Frontal cortex (tissue), 4 donors: ENCODE data around the gene EPPIN. TPM values are rescaled to one million over a fixed set of nuclear protein-coding genes. Genes with fewer than 3 reads are reported as not detected.

Experiments used
- DNase-seq, 2 donors: peaks; one replicate each; pipeline ENCODE4 v3.0.0; 2012; ENCODE audit warnings: low spot score in 2 of 2
- FAIRE-seq: peaks from 2 replicates; lab custom pipeline; 2012; peaks lifted over from hg19 to GRCh38; lab: Jason Lieb, UNC
- total RNA-seq: library from RNA; depleted of rRNA; stranded (reverse); fragments of >200 nt; gene quantifications from one replicate; pipeline ENCODE4 v1.2.3, GENCODE V29; 2014
- donor health status: control.
- donor health status: control.
- donor health status: control.

The EPPIN gene
- total RNA-seq, 1 donor from 2014 or later, result not detected

DNA sequence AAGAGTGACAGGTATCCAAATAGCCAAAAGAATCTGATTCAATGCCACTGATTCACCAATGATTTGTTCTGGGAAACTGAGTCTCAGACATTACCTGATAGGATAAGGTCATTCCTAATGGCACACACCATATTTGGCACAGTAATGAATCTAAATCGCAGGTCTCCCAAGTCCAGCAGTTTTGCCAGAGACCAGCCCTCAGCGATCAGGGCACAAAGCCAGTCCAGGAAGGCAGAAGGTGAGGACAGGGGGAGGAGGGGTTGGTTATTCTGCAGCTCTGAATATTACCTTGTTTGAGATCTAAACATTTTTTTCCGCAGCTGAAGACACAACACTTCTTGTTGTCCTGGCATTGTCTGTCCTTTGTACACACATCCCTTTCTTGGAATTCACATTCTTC is 1.9 kb downstream of the EPPIN start:
- FAIRE-seq, result no peak
- no peak for DNase-seq

- no peak for FAIRE-seq
- no peak for DNase-seq
Observed at GRCh38 chr20:45539382-45539781, 7.8 kb downstream of the EPPIN start, which contains the start of gene WFDC6. TSS of gene WFDC6 (minus strand) at chr20:45539482. CDS start at chr20:45539407, 75 bp downstream.

DNA sequence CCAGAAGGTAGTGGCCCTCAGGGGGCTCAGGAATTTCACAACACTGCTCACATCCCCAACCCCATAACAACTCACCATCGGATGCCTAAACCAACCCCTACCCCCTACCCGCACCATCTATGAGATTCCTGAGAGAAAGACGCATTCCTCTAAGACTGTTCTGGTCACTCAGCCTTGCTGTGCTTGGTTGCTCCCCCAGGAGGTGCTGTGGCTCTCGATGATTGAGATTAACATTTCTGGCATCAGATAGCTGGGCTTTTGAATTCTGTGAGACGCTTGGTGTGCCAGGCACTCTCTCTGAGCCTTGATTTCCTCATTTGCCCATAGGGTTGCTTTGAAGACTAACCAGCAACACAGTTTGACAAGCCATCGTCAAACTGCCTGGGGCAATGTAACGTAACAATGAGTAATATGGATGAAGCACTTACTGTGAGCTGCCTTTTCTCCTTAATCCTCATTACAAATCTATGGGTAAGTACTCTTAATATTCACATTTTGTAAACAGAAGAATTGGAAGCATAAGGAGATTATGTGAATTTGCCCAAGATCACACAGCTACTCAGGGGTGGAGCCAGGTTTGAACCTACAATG is 8.9 kb downstream of the EPPIN start:
- FAIRE-seq (no peak), DNase-seq (no peak)

GRCh38 chr20:45527294-45527693 is 19.9 kb downstream of the EPPIN start:
- no peak for FAIRE-seq
- DNase-seq, result no peak

- DNase-seq (no peak), FAIRE-seq (no peak)
Observed at GRCh38 chr20:45523821-45524220, 23.4 kb downstream of the EPPIN start.

DNA sequence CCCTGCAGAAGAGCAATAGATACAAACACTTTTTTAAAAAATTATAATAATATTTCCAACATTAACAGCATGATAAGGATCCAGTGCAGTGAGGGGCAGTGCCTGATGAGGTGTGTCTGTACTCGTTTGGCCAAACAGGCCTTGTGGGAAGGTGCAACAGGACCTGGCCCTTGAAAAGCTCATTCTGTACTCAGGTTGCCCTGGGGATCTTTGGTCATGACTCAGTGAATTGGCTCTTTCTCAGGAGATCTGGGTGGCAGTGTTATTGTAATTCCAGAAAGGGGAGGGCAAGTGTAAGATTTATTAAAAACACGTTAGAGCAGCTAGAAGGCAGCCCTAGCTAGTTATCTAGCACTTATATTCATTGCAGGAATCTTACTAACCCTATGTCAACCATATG is 28.9 kb downstream of the EPPIN start:
- no peak for FAIRE-seq

GRCh38 chr20:45515147-45515913 is 31.9 kb downstream of the EPPIN start, which contains the start of gene SPINT3:
TSS of gene SPINT3 (minus strand) at chr20:45515622. CDS start at chr20:45515608, 14 bp downstream.
- FAIRE-seq, result no peak
- DNase-seq, result no peak

More for the DNA sequence above, 28.9 kb downstream of the EPPIN start:
- no peak for DNase-seq

GRCh38 chr20:45510242-45510862 is 36.8 kb downstream of the EPPIN start:
- DNase-seq, result no peak
- no peak for FAIRE-seq

GRCh38 chr20:45509091-45509490 is 38.1 kb downstream of the EPPIN start:
- DNase-seq (no peak), FAIRE-seq (no peak)

GRCh38 chr20:45508068-45508886 is 38.9 kb downstream of the EPPIN start:
- no peak for DNase-seq
- FAIRE-seq, result no peak

- DNase-seq (no peak), FAIRE-seq (no peak)
Observed at GRCh38 chr20:45507011-45507820, 40.0 kb downstream of the EPPIN start.

DNA sequence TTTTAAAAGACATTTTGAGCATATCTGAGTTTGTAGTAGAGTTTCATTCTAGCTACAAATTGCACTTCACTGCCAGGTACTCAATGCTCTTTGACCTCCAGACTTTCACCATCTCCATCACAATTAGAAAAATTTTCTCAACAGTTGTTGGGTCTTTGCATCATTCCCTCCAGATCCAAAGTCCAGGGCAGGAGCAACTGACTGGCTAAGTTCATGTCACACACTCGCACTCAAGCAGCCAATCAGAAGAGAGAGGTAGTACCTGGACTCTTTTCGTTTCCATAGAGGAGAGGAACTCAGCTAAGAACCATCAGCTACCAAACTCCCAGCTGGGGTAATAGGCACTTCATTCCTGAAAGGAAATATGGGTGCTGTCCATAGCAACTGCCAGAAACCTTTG is 40.8 kb downstream of the EPPIN start:
- DNase-seq, result no peak
- no peak for FAIRE-seq

- no peak for DNase-seq
- FAIRE-seq, result no peak
Observed at GRCh38 chr20:45503403-45503802, 43.8 kb downstream of the EPPIN start.

- no peak for FAIRE-seq
- DNase-seq, result no peak
Observed at GRCh38 chr20:45502561-45502960, 44.6 kb downstream of the EPPIN start.

DNA sequence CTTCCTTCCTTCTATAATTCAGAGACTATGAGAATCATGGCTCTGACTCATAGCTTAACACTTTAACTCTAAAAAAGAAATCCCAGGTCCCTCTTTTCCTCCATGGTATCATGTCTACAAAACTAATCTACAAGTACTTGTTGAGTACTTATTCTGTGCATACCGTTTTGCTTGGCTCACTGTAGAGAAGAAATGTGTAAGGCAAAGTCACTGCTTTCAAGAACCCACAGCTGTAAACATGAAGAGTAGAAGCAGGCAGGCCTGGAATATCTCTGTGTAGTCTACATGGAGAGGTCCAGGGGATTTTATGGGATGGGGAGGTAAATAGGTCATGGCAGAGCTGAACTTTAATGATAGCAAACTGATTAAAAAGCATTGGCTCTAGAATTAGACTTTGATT is 45.6 kb downstream of the EPPIN start:
- no peak for FAIRE-seq

DNA sequence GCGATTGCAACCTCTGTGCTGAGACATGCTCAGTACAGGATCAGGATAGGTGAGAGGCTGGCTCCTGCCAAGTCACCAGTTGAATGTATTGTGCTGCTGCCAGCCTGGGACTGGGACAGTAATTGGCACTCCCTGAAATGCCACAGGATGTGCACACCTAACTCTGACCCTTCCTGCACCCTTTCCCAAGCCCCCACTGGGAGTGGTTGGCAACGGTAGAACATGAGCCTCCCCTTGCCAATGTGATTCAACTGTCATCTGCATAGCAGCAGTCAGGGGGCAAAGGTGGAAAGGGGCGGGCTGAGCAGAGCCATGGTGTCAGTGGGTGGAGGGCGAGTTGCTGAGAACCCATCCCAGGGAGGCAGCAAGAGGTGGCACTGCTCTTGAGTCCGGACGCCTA is 47.2 kb downstream of the EPPIN start:
- no peak for FAIRE-seq
- no peak for DNase-seq

More for the DNA sequence above, 45.6 kb downstream of the EPPIN start:
- no peak for DNase-seq

DNA sequence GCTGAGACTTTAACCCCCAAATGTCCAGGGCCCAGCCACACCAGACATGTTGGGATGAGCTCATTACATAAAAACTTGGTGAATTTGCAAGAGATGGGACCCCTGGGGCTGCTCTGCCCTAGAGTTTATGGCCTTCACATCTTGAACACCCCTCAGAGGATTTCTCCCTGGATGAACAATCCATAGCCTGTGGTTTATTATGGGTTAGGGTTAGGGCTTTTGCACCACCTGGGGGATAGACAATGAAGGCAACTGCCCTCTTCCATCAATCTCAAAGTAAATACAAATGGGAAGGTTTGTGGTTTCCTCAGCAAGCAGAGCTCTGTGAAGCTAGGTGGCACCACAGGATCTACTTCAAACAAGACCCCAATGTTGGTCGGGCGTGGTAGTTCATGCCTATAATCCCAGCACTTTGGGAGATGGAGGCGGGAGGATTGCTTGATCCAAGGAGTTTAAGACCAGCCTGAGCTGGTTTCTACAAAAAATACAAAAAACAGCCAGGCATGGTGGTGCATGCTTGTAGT is 49.2 kb downstream of the EPPIN start:
- FAIRE-seq, result no peak
- DNase-seq, result no peak

DNA sequence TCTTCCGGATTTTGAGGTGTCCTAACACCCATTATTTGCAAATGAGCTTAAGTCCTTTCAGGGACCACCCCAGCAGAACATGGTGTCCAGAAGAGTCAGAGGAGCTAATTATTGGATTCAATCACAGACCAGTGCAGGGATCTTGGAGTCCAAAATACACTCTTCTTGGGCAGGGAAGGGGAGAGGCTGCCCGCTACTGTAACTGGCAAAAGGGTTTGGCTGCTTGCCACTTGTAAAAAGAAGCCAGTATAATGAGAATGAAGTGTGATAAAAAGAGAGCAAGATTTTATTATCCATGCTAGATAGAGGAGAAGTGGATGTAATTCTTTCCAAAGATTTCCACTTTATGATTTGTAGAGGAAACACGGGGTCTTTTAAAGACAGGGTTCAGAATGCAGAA is 51.0 kb downstream of the EPPIN start:
- DNase-seq (no peak), FAIRE-seq (no peak)

DNA sequence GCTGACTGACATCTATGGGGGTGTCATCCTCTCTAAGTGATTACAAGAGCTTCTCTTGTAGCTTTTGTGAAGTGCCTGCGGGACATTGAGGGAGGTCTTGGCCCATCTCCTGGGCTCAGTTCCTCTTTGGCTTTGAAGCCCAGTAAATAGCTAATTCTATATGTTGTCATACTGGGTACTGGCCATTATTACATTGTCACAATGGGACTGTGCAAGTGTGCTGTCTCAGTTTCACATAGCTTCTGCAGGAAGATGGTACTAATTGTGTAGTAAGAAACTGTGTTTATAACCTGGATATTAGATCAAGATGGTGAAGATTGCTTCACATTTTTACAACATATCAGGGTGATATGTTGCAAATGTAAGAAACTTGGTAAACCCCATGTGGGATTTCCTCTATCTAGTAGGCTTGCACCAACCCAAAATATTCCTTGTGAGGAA is 51.7 kb downstream of the EPPIN start:
- no peak for DNase-seq

More for the DNA sequence above, 51.7 kb downstream of the EPPIN start:
- FAIRE-seq, result no peak
